Endothelial cell of umbilical vein (primary cell): ENCODE data around the gene SRGAP3. TPM values are rescaled to one million over a fixed set of nuclear protein-coding genes. Genes with fewer than 3 reads are reported as not detected.

ENCODE experiments used
- BruUV-seq: library from RNA; stranded (reverse); fragments of 400-500 nt; replicated peaks from 2 replicates; lab custom pipeline; 2021; lab: Mats Ljungman, UMichigan
- CTCF ChIA-PET: fragments of 300-600, 350-600 bp; sonication (Branson Sonifier 250); formaldehyde crosslinking; loops from one replicate; lab custom pipeline; 2021; ENCODE audit warnings: antibody characterized with exemption, inconsistent platforms; lab: Charles Lee
- POLR2A ChIA-PET: fragments of 300-600, 350-600 bp; sonication (Branson Sonifier 250); formaldehyde crosslinking; loops from one replicate; lab custom pipeline; 2021; ENCODE audit warnings: antibody characterized with exemption, inconsistent platforms; lab: Charles Lee
- DNase-seq: peaks from one replicate; pipeline ENCODE4 v3.0.0-alpha.2; 2011; ENCODE audit warnings: low read depth, low spot score
- FAIRE-seq: peaks from 2 replicates; lab custom pipeline; 2011; peaks lifted over from hg19 to GRCh38; lab: Jason Lieb, UNC
- H2AFZ ChIP-seq: 2 replicates; pipeline ENCODE4 v1.6.0; 2012; ENCODE audit warnings: low read depth, low read length, control low read depth, inconsistent platforms
- H3K27ac ChIP-seq: 2 replicates; pipeline ENCODE4 v1.5.1; 2011; ENCODE audit warnings: low read depth, mild to moderate bottlenecking, control low read depth, low read length, moderate library complexity; ENCODE audit not compliant: insufficient read depth
- H3K27me3 ChIP-seq, 2 experiments: 2 replicates each; pipeline versions ENCODE4 v1.6.0 to v1.6.1; 2011; ENCODE audit warnings: low read length in 2 of 2, mixed read lengths in 1 of 2; ENCODE audit not compliant: control insufficient read depth in 2 of 2, insufficient read depth in 2 of 2
- H3K36me3 ChIP-seq, 2 experiments: 2 replicates in 1 of 2; 3 replicates in 1 of 2; pipeline ENCODE4 v1.5.1; 2011; ENCODE audit warnings: low read length in 2 of 2, mild to moderate bottlenecking in 1 of 2, moderate library complexity in 1 of 2; ENCODE audit not compliant: control insufficient read depth in 2 of 2, insufficient read depth in 2 of 2; ENCODE audit errors: extremely low read depth in 1 of 2
- H3K4me1 ChIP-seq: 3 replicates; pipeline ENCODE4 v1.5.1; 2011; ENCODE audit warnings: mild to moderate bottlenecking, low read length; ENCODE audit not compliant: control insufficient read depth, insufficient read depth; ENCODE audit errors: extremely low read depth
- H3K4me2 ChIP-seq: 2 replicates; pipeline ENCODE4 v1.6.1; 2011; ENCODE audit warnings: low read length, control low read depth, mixed read lengths; ENCODE audit not compliant: insufficient read depth
- H3K4me3 ChIP-seq, 3 experiments: fragments of 200-600 bp in 1 of 3; sonication (generic), shearing (Covaris generic) in 1 of 3; replicated peaks in 1 of 3; 2 replicates each; pipeline ENCODE4 v1.5.1; 2011 to 2016; ENCODE audit warnings: control low read depth in 3 of 3, low read length in 3 of 3, mild to moderate bottlenecking in 2 of 3, inconsistent platforms in 1 of 3, low read depth in 1 of 3, moderate library complexity in 1 of 3; ENCODE audit not compliant: insufficient read depth in 1 of 3
- H3K79me2 ChIP-seq: 2 replicates; pipeline ENCODE4 v1.6.0; 2012; ENCODE audit warnings: low read length, inconsistent platforms; ENCODE audit not compliant: control insufficient read depth, insufficient read depth
- H3K9ac ChIP-seq: replicated peaks from 2 replicates; pipeline ENCODE3; 2011; ENCODE audit warnings: low read length, control low read depth; ENCODE audit not compliant: insufficient read depth; ENCODE audit errors: extremely low read depth
- H3K9me1 ChIP-seq: replicated peaks from 3 replicates; pipeline ENCODE4 v1.6.0; 2011; ENCODE audit warnings: mild to moderate bottlenecking, low read length; ENCODE audit not compliant: control insufficient read depth, insufficient read depth; ENCODE audit errors: extremely low read depth
- H3K9me3 ChIP-seq: replicated peaks from 2 replicates; pipeline ENCODE4 v1.5.1; 2012; ENCODE audit warnings: low read length, inconsistent platforms; ENCODE audit not compliant: control insufficient read depth, insufficient read depth
- H4K20me1 ChIP-seq: replicated peaks from 2 replicates; pipeline ENCODE3; 2011; ENCODE audit warnings: mild to moderate bottlenecking, low read length; ENCODE audit not compliant: control insufficient read depth, insufficient read depth; ENCODE audit errors: extremely low read depth
- EZH2 ChIP-seq: IDR thresholded peaks from 2 replicates; pipeline ENCODE4 v1.6.1; 2012; ENCODE audit warnings: borderline replicate concordance, low read depth, mild to moderate bottlenecking, moderate library complexity, low read length, inconsistent platforms; ENCODE audit not compliant: severe bottlenecking
- FOS ChIP-seq: IDR thresholded peaks from 2 replicates; pipeline ENCODE4 v1.6.1; 2011; ENCODE audit warnings: mild to moderate bottlenecking, low read length, moderate library complexity, borderline replicate concordance; ENCODE audit not compliant: insufficient read depth
- GATA2 ChIP-seq: IDR thresholded peaks from 2 replicates; pipeline ENCODE4 v1.7.0; 2011; ENCODE audit warnings: low read depth, mild to moderate bottlenecking, moderate library complexity, mixed read lengths, low read length; ENCODE audit not compliant: insufficient read length, insufficient read depth
- JUN ChIP-seq: IDR thresholded peaks from 2 replicates; pipeline ENCODE4 v1.6.1; 2011; ENCODE audit warnings: borderline replicate concordance, low read depth; ENCODE audit not compliant: insufficient read length, insufficient read depth
- MYC ChIP-seq: IDR thresholded peaks from one replicate; pipeline ENCODE4 v1.6.1; 2011; ENCODE audit warnings: mild to moderate bottlenecking, low read depth, low read length
- POLR2A ChIP-seq: IDR thresholded peaks from 2 replicates; pipeline ENCODE4 v1.6.1; 2012; ENCODE audit warnings: low read depth, mild to moderate bottlenecking, control low read depth, low read length
- POLR2AphosphoS5 ChIP-seq: IDR thresholded peaks from 2 replicates; pipeline ENCODE4 v1.6.1; 2012; ENCODE audit warnings: low read depth, mild to moderate bottlenecking, control low read depth, low read length, moderate library complexity; ENCODE audit not compliant: insufficient read depth
- dilution Hi-C: fragments of 300-500 bp; cut with MboI; formaldehyde crosslinking; loops from one replicate; pipeline ENCODE4 v1.15.0; 2019; ENCODE audit warnings: low sequenced_read_pairs; ENCODE audit not compliant: extremely low pct_ligation_motif_present
- intact Hi-C: fragments of 100-400 bp; cut with micrococcal nuclease; formaldehyde crosslinking; loops from one replicate; pipeline ENCODE4 v1.10.0; 2022
- polyA plus RNA-seq, 4 experiments: library from polyadenylated mRNA; depleted of rRNA in 3 of 4; stranded (reverse) in 3 of 4; unstranded in 1 of 4; fragments of >200 nt; gene quantifications; 2 replicates each; pipeline versions ENCODE4 v1.2.1 to v1.2.3, GENCODE V29; 2011 to 2012; ENCODE audit warnings: missing spikeins in 1 of 4
- total RNA-seq: library from RNA; stranded (reverse); gene quantifications from 2 replicates; pipeline ENCODE4 v1.2.3, GENCODE V29; 2021
- TF ChIP-seq, protein P1 (sequence below), 2 donors: IDR thresholded peaks; 1 replicate in 1 of 2; 2 replicates in 1 of 2; pipeline ENCODE4 v1.5.1; 2011; ENCODE audit warnings: low read length in 2 of 2, mild to moderate bottlenecking in 2 of 2, moderate library complexity in 2 of 2, control low read depth in 1 of 2, inconsistent platforms in 1 of 2, low read depth in 1 of 2; ENCODE audit not compliant: insufficient read depth in 1 of 2; ENCODE audit errors: extremely low read depth in 1 of 2
- TF ChIP-seq, protein P2 (sequence below): IDR thresholded peaks from 2 replicates; pipeline ENCODE4 v1.6.1; 2011; ENCODE audit not compliant: insufficient read depth, insufficient read length

The SRGAP3 gene
- total and polyA plus RNA-seq, 2 donors (not counting 3 experiments of a cell fraction or from before 2014, with no cell fraction given): 0.06 TPM; not detected in 1

DNA sequence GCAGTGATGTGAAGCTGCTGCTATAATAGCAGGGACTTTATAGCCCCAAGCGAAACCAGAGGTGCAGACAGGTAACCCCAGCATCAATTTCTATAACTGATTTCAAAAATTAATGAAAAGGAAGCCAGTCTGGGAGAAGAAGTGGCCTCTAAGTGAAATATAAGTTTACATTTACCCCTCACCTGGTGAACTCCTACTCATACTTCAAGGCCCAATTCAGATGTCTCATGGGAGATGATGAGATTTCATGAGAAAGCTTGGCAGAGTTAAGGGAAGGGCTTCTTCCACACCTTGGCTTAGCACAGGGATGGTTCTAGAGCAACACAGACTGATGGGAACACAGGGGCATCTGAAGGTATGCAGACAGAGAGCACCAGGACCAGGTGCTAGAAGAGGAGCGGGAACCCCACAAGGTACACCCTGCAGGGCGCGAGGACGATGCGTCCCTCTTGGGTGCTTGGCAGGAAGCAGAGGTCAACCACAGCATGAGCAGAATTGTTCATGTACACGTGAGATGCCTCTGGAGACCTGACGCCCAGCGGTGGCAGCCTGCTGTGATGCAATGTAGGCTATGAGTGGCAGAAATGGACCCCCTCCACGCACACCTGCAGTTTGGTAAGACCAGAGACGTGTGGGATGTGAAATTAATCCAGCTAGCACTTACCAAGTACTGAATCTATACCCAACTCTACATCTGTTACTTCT lies 102.9 kb downstream of the SRGAP3 start:
- Histone ChIP-seq H3K9me1 (no peaks in the 10 kb centered on the region), H2AFZ (no peak overlapping the region), H3K4me1 (no peaks in the 10 kb centered on the region), H3K79me2 (no peaks in the 10 kb centered on the region), H3K9me3 (no peaks in the 10 kb centered on the region), H3K9ac (no peak overlapping the region), H3K4me3 (no peak overlapping the region), H4K20me1 (no peaks in the 10 kb centered on the region), H3K36me3 (no peaks in the 10 kb centered on the region), H3K4me2 (no peak overlapping the region), H3K27ac (no peak overlapping the region), H3K27me3 (no peaks in the 10 kb centered on the region)
- dilution Hi-C loops (no loop called here), intact Hi-C loops (no loop called here)
- FAIRE-seq: no peak
- BruUV-seq: no TSS peak
- TF ChIP-seq FOS (no peak), JUN (no peak), GATA2 (no peak), POLR2AphosphoS5 (no peak), POLR2A (no peak), EZH2 (no peak), MYC (no peak)
- TF ChIP-seq, protein P1, sequence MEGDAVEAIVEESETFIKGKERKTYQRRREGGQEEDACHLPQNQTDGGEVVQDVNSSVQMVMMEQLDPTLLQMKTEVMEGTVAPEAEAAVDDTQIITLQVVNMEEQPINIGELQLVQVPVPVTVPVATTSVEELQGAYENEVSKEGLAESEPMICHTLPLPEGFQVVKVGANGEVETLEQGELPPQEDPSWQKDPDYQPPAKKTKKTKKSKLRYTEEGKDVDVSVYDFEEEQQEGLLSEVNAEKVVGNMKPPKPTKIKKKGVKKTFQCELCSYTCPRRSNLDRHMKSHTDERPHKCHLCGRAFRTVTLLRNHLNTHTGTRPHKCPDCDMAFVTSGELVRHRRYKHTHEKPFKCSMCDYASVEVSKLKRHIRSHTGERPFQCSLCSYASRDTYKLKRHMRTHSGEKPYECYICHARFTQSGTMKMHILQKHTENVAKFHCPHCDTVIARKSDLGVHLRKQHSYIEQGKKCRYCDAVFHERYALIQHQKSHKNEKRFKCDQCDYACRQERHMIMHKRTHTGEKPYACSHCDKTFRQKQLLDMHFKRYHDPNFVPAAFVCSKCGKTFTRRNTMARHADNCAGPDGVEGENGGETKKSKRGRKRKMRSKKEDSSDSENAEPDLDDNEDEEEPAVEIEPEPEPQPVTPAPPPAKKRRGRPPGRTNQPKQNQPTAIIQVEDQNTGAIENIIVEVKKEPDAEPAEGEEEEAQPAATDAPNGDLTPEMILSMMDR (IDR thresholded peaks at IDR 0.05; ENCODE audit: extremely low read depth in 1 of 2, insufficient read depth in 1 of 2, low read depth in 1 of 2, low read length in 2 of 2): no peak
- TF ChIP-seq, protein P2, sequence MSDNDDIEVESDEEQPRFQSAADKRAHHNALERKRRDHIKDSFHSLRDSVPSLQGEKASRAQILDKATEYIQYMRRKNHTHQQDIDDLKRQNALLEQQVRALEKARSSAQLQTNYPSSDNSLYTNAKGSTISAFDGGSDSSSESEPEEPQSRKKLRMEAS: no peak
- CTCF ChIA-PET: no interaction called here
- DNase-seq: no peak
- POLR2A ChIA-PET: no interaction called here
